C4-2B (cell line): ENCODE data around the gene RYR3.

Source experiments
- H3K27ac ChIP-seq: fragments of 450-650 bp; 2 replicates; pipeline ENCODE4 v1.5.1; 2017
- ZFX ChIP-seq: fragments of 450-650 bp; IDR thresholded peaks from 2 replicates; pipeline ENCODE4 v1.6.1; 2017
- TF ChIP-seq, protein P1 (sequence below): fragments of 450-650 bp; conservative IDR thresholded peaks from 2 replicates; pipeline ENCODE4 v1.5.1; 2017; ENCODE audit warnings: mild to moderate bottlenecking

RYR3 gene

DNA sequence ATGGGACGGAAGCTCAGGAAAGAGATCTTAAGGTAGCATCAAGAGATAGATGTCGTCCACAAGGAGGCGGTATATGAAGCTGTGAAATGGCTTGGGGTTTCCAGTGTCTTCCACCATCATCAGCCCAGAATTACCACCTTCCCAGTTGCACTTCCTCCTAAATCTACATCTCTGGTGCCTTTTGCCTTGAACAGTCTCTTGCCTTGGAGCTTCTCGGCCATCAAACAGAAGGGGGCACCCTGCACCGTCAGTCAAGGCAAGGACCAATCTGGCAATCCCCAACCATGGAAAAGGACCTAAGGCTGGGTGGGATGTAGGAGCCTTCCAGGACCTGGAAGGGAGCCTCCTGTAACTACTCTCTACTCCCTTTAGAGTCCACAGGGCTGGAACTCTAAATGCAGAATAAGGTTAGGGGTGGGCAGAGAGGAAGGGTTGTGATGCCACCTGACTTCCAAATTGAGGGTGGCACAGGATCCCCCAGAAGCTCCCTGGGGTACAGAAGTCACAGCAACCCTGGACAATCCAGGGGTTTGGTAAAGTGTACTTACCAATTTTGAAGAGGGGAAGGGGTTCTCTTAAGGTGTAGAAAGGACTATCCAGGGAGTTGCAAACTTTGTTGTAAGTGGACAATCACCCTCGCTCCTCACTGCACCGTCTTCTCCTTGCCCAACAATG lies 1.0 kb upstream of the RYR3 start:
- no peak overlapping the region for H3K27ac ChIP-seq
- TF ChIP-seq, protein P1, sequence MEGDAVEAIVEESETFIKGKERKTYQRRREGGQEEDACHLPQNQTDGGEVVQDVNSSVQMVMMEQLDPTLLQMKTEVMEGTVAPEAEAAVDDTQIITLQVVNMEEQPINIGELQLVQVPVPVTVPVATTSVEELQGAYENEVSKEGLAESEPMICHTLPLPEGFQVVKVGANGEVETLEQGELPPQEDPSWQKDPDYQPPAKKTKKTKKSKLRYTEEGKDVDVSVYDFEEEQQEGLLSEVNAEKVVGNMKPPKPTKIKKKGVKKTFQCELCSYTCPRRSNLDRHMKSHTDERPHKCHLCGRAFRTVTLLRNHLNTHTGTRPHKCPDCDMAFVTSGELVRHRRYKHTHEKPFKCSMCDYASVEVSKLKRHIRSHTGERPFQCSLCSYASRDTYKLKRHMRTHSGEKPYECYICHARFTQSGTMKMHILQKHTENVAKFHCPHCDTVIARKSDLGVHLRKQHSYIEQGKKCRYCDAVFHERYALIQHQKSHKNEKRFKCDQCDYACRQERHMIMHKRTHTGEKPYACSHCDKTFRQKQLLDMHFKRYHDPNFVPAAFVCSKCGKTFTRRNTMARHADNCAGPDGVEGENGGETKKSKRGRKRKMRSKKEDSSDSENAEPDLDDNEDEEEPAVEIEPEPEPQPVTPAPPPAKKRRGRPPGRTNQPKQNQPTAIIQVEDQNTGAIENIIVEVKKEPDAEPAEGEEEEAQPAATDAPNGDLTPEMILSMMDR = peak; percentile 45
- no peak for TF ChIP-seq ZFX

DNA sequence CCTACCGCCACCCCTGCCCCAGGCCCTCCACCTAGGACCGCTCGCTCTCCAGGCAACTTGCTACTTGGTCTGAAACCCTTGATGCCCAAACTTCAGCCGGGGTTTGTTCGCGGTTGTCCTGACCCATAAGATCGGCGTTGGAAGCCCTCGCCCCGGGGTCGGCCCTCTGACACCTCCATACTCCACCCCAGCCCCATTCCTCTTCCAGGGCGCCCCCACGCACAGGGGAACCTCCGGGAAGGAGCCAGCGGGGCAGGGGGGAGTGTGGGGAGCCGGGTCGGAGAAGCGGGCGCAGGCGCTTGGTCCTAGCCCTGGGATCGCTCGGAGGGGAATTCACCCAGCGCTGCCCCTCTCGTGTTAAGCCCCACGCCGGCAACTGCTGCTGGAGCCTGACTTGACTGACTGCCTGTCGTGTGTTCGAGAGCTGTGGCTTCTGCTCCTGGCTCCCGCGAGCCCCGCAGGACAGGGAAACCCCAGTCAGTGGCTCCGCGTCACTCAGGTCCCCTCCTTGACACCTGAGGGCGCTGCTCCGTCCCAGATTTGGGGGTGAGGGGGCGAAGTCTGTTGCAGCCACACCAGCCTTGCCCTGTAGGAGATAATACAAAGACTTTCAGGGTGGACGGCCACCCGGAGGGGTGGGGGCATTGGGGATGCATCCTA lies 675 bp downstream of the RYR3 start:
- no peak overlapping the region for H3K27ac ChIP-seq
- TF ChIP-seq, protein P1 = no peak
- TF ChIP-seq ZFX = no peak

DNA sequence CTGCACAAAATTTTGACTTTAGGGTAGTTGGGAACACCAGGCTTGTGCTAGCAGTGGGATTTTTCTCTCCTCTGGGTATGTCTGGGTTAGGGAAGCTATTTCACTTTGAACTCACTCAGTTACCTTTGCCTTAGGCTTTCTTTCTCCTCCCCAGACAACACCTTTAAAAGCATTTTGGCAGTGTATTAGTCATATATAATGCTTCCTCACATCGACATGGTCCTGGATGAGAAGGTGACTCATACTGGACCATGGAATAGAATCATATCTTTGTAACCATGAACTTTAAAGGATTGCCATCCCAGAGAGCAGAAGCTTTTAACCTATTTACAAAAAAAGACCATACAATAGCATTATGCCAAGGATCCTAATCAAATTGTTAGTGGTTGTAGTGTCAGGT lies 2.7 kb downstream of the RYR3 start:
- TF ChIP-seq ZFX = no peak
- TF ChIP-seq, protein P1 = no peak
- no peak overlapping the region for H3K27ac ChIP-seq

DNA sequence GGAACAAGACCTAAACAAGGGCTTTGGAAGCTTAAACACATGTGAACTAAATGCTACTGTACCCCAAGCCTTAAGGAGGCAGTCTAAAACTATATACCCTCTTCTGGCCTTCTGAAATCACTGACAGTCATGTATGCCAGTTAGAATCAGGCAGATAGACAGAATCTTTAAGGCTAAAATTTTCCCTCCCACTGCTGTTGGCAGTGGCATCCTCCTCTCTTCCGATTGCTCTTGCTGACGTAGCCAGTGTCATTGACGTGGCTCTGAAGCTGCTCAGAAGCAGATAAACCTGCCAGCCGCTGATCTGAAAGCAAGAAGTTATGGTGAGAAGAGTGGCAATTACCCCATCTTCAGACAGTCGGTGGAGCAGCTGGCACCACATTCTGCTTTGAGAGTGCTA lies 3.3 kb downstream of the RYR3 start:
- TF ChIP-seq ZFX = no peak
- TF ChIP-seq, protein P1 = no peak

DNA sequence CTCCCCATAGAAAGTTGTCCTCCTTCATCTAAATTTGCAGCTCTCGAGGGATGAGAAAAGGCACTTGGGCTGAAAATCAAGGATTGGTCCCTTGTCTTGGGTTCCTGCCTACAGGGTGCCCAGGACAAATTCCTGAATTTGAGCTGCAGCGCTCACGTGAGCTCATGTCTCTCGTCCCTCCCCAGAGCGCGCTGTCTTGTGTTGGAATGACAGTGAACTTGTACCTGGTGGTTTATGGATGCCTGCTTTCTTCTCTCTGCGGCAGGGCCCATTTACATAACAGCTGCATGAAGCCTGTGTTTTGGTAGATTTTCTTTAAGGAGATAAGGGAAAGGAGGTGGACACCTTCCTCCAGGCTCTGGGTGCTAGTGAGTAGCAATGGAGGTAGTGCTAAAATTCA lies 4.3 kb downstream of the RYR3 start:
- TF ChIP-seq, protein P1 = no peak
- no peak for TF ChIP-seq ZFX

More for the DNA sequence above, 3.3 kb downstream of the RYR3 start:
- H3K27ac ChIP-seq = no peak overlapping the region

DNA sequence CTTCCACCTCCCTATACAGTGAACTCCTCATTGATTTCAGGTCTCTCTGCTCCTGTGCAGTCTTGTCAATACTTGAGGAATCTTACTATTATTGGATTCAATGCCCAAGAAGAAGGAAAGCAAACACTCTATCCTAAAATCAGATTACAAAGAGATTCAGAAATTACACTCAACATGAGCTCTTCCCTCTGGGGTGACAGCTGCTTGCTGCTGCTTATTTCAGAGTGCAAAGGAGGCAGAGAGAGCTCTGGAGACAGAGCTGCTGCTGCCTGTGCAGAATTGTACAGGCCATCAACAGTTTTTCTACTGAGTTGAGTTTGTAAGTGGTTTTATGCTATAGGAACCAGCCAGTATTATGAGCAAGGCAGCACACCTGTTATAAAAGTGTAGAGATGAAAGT lies 7.1 kb downstream of the RYR3 start:
- no peak for TF ChIP-seq ZFX
- TF ChIP-seq, protein P1 = no peak
- no peak overlapping the region for H3K27ac ChIP-seq

More for the DNA sequence above, 4.3 kb downstream of the RYR3 start:
- H3K27ac ChIP-seq = no peak overlapping the region

DNA sequence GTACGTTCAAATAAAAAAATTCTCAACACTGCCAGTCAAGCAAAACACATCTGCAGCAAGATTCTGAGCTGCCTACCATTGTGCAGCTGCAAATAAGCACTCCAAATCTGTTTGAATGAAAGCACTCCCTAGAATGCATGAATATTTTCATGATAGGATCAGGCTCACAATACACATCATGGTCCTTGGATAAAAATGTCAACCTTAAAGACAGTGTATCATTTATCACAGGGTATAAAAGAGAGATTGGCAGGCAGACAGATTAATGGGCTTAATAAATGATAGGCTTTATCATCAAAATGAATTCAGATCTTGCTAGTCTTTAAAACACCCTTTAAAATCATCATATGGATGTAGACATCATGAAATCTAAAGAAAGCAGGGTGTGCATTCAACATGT lies 9.2 kb downstream of the RYR3 start:
- no peak overlapping the region for H3K27ac ChIP-seq
- TF ChIP-seq, protein P1 = no peak
- TF ChIP-seq ZFX = no peak
